Embryonic facial prominence (tissue), 1 donor: ENCODE results near the gene C1orf159.
"Not testable (repeated sequence)": the region's sequence is repeated elsewhere in the genome, so short reads cannot be mapped to it uniquely, and the experiment has no call there.

Experiments
- DNase-seq: peaks from one replicate; pipeline ENCODE4 v3.0.0-alpha.2; 2016; ENCODE audit errors: extremely low spot score

Gene C1orf159

GRCh38 chr1:1067284-1067859 lies 48.5 kb downstream of the C1orf159 start:
- DNase-seq: no peak

GRCh38 chr1:1066403-1067283 lies 49.2 kb downstream of the C1orf159 start:
- DNase-seq: no peak

- not testable (repeated sequence) for DNase-seq
Observed at GRCh38 chr1:1065940-1066304, 50.0 kb downstream of the C1orf159 start.

- no peak for DNase-seq
Observed at GRCh38 chr1:1065265-1065939, 50.5 kb downstream of the C1orf159 start.

- DNase-seq: no peak
Observed at GRCh38 chr1:1063945-1064831, 51.7 kb downstream of the C1orf159 start.

GRCh38 chr1:1063261-1063944 lies 52.5 kb downstream of the C1orf159 start:
- DNase-seq: no peak

GRCh38 chr1:1062348-1063163 lies 53.3 kb downstream of the C1orf159 start:
- DNase-seq: no peak

GRCh38 chr1:1061682-1062345 lies 54.1 kb downstream of the C1orf159 start:
- DNase-seq: no peak

- DNase-seq: no peak
Observed at GRCh38 chr1:1060281-1061000, 55.4 kb downstream of the C1orf159 start.

- DNase-seq: no peak
Observed at GRCh38 chr1:1059494-1060280, 56.2 kb downstream of the C1orf159 start.

- DNase-seq: no peak
Observed at GRCh38 chr1:1058921-1059493, 56.9 kb downstream of the C1orf159 start.

GRCh38 chr1:1058088-1058905 lies 57.6 kb downstream of the C1orf159 start:
- DNase-seq: no peak

GRCh38 chr1:1057769-1058087 lies 58.2 kb downstream of the C1orf159 start:
- DNase-seq: not testable (repeated sequence)

- no peak for DNase-seq
Observed at GRCh38 chr1:1055841-1056736, 59.8 kb downstream of the C1orf159 start.

GRCh38 chr1:1054971-1055370 lies 60.9 kb downstream of the C1orf159 start:
- DNase-seq: no peak

- DNase-seq: no peak
Observed at GRCh38 chr1:1054099-1054700, 61.7 kb downstream of the C1orf159 start.
